GM15510 (cell line): Measurements from ENCODE around the gene GP2.

Experiments used
- POLR2A ChIP-seq: IDR thresholded peaks from 3 replicates; pipeline ENCODE4 v1.6.1; 2011; ENCODE audit warnings: borderline replicate concordance; ENCODE audit not compliant: insufficient read length; ENCODE audit errors: extremely low read depth

Gene GP2

GRCh38 chr16:20327444-20328041, at the start of gene GP2:
Gene GP2 (minus strand): TSS chr16:20327513. CDS start chr16:20326431, 1,082 bp downstream.
- no peak for TF ChIP-seq POLR2A

- no peak for TF ChIP-seq POLR2A
These were observed 45.4 kb upstream of the GP2 start for GRCh38 chr16:20372701-20373100.

- TF ChIP-seq POLR2A = no peak
These were observed 42.2 kb upstream of the GP2 start for GRCh38 chr16:20369452-20370054.

DNA sequence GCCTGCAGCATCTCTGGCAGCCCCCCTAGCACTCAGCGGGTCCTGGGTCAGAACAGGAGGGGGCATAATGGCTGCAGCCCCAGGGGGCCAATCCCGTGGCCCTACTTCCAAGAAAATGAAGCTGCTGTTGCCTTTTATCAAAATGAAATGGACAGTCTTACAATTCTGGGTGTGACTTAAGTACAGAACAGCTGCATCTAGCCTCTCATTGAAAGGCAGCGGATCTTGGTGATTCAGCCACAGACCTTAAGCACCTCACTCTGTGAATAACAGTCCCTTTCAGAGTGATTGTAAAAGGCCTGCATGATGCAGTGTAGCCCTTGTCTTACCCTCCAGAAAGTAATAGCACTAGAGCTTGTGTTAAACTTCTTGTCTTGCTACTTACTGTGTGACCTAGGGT, 36.7 kb upstream of the GP2 start:
- TF ChIP-seq POLR2A = no peak

DNA sequence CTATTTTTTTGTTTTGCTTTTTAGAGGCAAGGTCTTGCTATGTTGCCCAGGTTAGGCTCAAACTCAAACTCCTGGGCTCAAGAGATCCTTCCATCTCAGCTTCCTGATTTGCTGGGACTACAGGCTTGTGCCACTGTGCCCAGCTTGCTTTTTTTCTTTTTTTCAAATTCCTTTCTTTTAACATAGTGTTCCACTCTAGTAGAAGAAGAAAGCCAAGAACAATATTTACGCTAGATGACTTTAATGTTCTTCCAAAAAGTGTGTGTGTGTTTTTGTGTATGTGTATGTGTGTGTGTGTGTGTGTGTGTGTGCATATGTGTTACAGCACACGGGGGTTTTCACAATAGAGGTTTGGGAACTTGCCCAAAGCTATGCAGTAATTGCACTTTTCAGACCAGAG, 35.9 kb upstream of the GP2 start:
- no peak for TF ChIP-seq POLR2A

DNA sequence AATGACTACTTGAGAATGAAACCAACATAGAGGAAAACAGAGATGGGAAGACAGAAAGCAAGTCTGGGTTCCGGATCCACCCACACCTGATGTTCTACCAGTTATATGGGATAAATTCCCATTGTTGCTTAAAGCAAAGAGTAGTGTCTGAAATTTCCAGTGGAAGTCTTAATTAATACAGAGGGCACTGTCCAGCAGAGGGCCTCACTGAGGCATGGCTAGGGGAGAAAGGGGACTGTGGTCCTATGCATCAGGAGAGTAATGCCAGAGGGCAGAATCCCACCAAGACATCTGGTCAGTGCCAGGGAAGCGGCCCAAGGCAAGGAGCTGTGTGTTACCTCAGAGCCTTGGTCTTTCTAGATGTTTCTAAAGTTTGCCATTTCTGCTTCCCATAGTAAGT, 32.7 kb upstream of the GP2 start:
- no peak for TF ChIP-seq POLR2A

- TF ChIP-seq POLR2A = no peak
These were observed 27.9 kb upstream of the GP2 start for GRCh38 chr16:20355114-20355782.

- TF ChIP-seq POLR2A = no peak
These were observed 26.1 kb upstream of the GP2 start for GRCh38 chr16:20353379-20353778.

DNA sequence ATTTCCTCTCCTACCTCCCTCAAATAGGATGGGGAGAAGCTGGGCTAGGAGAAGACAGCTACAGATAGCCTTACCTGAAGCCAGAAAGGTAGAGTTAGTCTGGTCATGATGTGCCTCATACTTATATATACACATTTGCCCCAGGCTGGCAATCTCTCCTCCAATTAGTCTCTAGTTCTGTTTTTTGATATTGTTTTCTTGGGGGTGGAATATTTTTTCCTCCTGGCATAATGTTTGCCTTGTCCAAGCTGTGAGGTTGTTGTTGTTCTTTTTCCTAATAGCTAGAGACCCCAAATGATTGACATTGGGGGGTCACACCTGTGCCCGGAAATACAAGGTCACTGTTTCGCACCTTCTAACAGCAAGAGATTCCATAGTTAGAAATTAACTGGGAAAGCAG, 25.3 kb upstream of the GP2 start, which contains the start of gene UMOD:
TSS of gene UMOD (minus strand) at position 101 of the 400 bp plus-strand sequence. CDS start 1,978 bp downstream, outside the sequence.
- no peak for TF ChIP-seq POLR2A

GRCh38 chr16:20349615-20350014, 22.3 kb upstream of the GP2 start:
- TF ChIP-seq POLR2A = no peak

- no peak for TF ChIP-seq POLR2A
These were observed 21.3 kb upstream of the GP2 start for GRCh38 chr16:20348365-20349185.

DNA sequence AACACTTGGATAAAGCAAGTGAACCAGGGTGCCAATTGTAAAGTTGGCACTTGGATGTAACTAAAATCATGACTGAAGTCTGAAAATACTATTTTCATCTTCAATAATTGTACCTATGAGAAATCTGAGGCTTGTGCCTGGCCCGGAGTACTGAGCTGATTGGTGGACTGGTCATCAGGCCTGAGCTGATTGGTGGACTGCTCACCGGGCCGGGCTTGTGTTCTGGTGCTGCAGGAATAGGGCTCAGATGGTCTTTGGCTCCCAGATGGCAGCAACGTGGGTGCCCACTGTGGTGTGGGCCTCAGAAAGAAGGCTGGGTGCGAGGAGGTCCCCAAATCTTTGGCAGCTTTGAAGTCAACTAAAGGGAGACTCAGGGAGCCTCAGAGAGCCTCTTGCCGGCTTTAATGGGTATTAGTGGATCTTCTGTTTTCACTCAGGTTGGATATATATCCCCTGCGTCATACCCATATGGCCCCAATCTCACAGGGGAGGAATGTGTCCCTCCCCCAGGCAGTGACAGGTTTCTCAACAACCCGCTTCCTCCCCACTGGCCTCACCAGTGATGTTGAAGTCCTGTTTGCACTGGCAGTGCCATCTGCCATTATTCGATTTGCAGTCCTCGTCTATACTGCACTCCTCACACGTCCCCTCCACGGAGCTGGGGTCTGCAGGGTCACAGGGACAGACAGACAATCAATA, 20.5 kb upstream of the GP2 start:
- TF ChIP-seq POLR2A = no peak

DNA sequence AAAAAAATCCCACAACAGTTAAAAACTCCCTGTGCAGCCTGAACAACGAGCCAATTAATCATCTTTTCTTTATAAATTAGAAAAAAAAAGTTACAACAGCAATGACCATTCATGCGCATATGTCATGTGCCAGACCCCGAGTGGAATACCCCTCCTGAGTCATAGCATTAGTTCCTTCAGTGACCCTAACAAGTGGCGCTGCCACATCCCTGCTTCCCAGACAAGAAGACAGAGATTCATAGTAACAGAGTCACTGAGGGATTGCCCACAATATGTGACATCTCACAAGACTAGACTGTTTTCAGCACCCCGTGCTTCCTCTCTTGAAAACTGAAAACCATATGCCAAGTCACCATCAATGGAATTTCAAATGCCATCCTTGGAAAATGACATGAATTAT, 17.3 kb upstream of the GP2 start:
- no peak for TF ChIP-seq POLR2A

GRCh38 chr16:20339744-20340143, 12.4 kb upstream of the GP2 start:
- no peak for TF ChIP-seq POLR2A
